Measurements from ENCODE around the gene PICK1.

- TF ChIP-seq CTCF (IDR thresholded peaks at IDR 0.05) (peak; percentile 66 to 95), POLR2A (IDR thresholded peaks at IDR 0.05) (no peak)
Measured at GRCh38 chr22:38114484-38115398, 57.5 kb downstream of the PICK1 start.
